Natural killer cell (primary cell): ENCODE results near the gene CHD2. TPM values are rescaled to one million over a fixed set of nuclear protein-coding genes. Genes with fewer than 3 reads are reported as not detected.
"Not testable (repeated sequence)": the region's sequence is repeated elsewhere in the genome, so short reads cannot be mapped to it uniquely, and the experiment has no call there.

ENCODE experiments used
- ATAC-seq, 3 donors: fragments of 150-1000 bp in 2 of 3; fragments of 200-7000 bp in 1 of 3; cut with Tn5 transposase; 1 replicate in 1 of 3; 2 replicates in 2 of 3; pipeline ENCODE4 v1.10.0; 2021; ENCODE audit warnings: mild to moderate bottlenecking in 2 of 3, moderate library complexity in 2 of 3
- DNase-seq, 2 donors: peaks; one replicate each; pipeline versions ENCODE4 v3.0.0 to v3.0.0-alpha.2; 2013 to 2021; ENCODE audit warnings: mixed read lengths in 1 of 2
- H3K27ac ChIP-seq: one replicate; pipeline ENCODE4 v1.5.1; 2013; ENCODE audit warnings: mild to moderate bottlenecking, low read length
- H3K27me3 ChIP-seq: one replicate; pipeline ENCODE4 v1.6.1; 2013; ENCODE audit warnings: low read length; ENCODE audit not compliant: control insufficient read depth, insufficient read depth
- H3K36me3 ChIP-seq: one replicate; pipeline ENCODE4 v1.6.1; 2013; ENCODE audit warnings: low read length; ENCODE audit not compliant: control insufficient read depth, insufficient read depth
- H3K4me1 ChIP-seq: one replicate; pipeline ENCODE4 v1.6.1; 2013; ENCODE audit warnings: low read length; ENCODE audit not compliant: control insufficient read depth, insufficient read depth
- H3K4me3 ChIP-seq: one replicate; pipeline ENCODE4 v1.5.1; 2013; ENCODE audit warnings: low read length
- H3K9me3 ChIP-seq: one replicate; pipeline ENCODE4 v1.6.1; 2013; ENCODE audit warnings: low read length; ENCODE audit not compliant: control insufficient read depth, insufficient read depth
- H3K27ac Mint-ChIP-seq, 2 donors: one replicate each; pipeline ENCODE4 v1.8.0; 2022; ENCODE audit warnings: mild to moderate bottlenecking in 2 of 2, mixed read lengths in 2 of 2, moderate library complexity in 1 of 2
- H3K27me3 Mint-ChIP-seq, 2 donors: one replicate each; pipeline ENCODE4 v1.8.0; 2022; ENCODE audit warnings: low read depth in 2 of 2, mixed read lengths in 2 of 2
- H3K36me3 Mint-ChIP-seq: one replicate; pipeline ENCODE4 v1.8.0; 2022; ENCODE audit warnings: mixed read lengths
- H3K4me1 Mint-ChIP-seq, 2 donors: one replicate each; pipeline ENCODE4 v1.8.0; 2022; ENCODE audit warnings: mixed read lengths in 2 of 2
- H3K4me3 Mint-ChIP-seq: one replicate; pipeline ENCODE4 v1.8.0; 2022; ENCODE audit warnings: mild to moderate bottlenecking, moderate library complexity, mixed read lengths
- H3K9me3 Mint-ChIP-seq, 2 donors: one replicate each; pipeline ENCODE4 v1.8.0; 2022; ENCODE audit warnings: mixed read lengths in 2 of 2
- WGBS: methylation state at CpG from one replicate; pipeline ENCODE4 v1.1.7; 2013; ENCODE audit warnings: missing lambda C conversion rate; ENCODE audit not compliant: insufficient coverage; 5-methylcytosine and 5-hydroxymethylcytosine counted together
- intact Hi-C: fragments of 100-400 bp; cut with micrococcal nuclease; formaldehyde crosslinking; loops from one replicate; pipeline ENCODE4 v1.14.2; 2022
- total RNA-seq, 4 donors: library from RNA; stranded (reverse); fragments of 120-200 nt in 1 of 4; gene quantifications; one replicate each; pipeline versions ENCODE4 v1.2.3 to v1.2.4, GENCODE V29; 2013 to 2022
- TF ChIP-seq, protein P1 (sequence below): fragments of 200-600 bp; IDR thresholded peaks from one replicate; pipeline ENCODE4 v1.8.0; 2022; ENCODE audit warnings: antibody characterized with exemption

Gene CHD2
- total RNA-seq, 3 donors from 2014 or later (not counting 1 experiment from before 2014, with no cell fraction given) = 418 to 449 (median 441) TPM

DNA sequence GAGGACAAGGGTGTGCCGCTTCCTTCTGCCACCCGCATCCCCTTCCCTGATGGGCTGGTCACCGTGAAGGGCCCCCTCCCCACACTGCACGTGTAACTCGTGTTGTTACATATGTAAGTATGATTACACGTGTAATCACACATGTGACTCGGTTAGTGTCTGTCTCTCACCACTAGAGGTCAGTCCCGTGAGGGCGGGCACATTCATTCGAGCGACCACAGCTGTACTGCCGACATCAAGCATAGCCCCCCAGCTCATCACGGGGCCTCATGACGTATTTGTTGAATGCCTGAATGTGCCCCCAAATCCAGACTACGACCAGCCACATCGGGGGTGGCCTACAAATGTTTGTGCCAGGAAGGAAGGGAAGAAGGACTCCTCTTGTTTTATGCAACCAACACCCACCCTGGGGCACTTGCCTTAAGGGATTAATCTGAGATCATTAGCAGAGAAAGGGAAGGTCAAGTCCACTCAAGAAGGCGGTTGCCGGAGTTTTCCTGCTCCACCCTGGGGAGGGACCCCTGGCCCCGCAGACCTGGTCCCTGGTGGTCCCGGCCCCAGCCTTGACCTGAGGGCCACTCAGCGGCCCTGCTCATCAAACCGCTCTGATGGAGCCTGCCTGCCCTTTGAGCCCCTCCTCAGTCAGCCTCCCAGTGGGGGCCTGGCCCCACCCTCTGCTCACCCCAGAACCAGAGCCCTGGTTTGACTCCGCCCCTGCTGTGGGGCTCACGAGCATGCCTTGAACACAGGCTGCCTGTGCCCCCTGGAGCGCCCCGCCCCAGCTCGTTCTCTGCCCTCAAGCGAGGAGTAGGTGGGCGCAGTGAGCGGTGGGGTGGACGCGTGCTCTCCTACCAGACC, 136.1 kb downstream of the CHD2 start:
- H3K36me3 ChIP-seq = no peaks in the 10 kb centered on the region
- Mint-ChIP-seq H3K36me3 (no peaks in the 10 kb centered on the region), H3K27me3 (peaks cover 5 to 6% of the 10 kb centered on the region in 2 donors), H3K4me3 (peak overlapping the region; percentile 68), H3K27ac (peak overlapping the region; percentile 41 to 64), H3K4me1 (peaks cover 6 to 12% of the 10 kb centered on the region in 2 donors), H3K9me3 (no peaks in the 10 kb centered on the region)
- H3K4me3 ChIP-seq = no peak overlapping the region
- DNase-seq (peak in 1 of 2 donors; percentile 73), ATAC-seq (peak; percentile 80 to 96 (median 95))
- peaks cover 10% of the 10 kb centered on the region for H3K4me1 ChIP-seq
- intact Hi-C loops = no loop called here
- H3K9me3 ChIP-seq = no peaks in the 10 kb centered on the region
- TF ChIP-seq, protein P1, sequence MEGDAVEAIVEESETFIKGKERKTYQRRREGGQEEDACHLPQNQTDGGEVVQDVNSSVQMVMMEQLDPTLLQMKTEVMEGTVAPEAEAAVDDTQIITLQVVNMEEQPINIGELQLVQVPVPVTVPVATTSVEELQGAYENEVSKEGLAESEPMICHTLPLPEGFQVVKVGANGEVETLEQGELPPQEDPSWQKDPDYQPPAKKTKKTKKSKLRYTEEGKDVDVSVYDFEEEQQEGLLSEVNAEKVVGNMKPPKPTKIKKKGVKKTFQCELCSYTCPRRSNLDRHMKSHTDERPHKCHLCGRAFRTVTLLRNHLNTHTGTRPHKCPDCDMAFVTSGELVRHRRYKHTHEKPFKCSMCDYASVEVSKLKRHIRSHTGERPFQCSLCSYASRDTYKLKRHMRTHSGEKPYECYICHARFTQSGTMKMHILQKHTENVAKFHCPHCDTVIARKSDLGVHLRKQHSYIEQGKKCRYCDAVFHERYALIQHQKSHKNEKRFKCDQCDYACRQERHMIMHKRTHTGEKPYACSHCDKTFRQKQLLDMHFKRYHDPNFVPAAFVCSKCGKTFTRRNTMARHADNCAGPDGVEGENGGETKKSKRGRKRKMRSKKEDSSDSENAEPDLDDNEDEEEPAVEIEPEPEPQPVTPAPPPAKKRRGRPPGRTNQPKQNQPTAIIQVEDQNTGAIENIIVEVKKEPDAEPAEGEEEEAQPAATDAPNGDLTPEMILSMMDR = peak; percentile 70
- H3K27ac ChIP-seq = no peak overlapping the region
- WGBS = 56% methylated on average over 27 of the region's 32 CpGs
- H3K27me3 ChIP-seq = no peaks in the 10 kb centered on the region

DNA sequence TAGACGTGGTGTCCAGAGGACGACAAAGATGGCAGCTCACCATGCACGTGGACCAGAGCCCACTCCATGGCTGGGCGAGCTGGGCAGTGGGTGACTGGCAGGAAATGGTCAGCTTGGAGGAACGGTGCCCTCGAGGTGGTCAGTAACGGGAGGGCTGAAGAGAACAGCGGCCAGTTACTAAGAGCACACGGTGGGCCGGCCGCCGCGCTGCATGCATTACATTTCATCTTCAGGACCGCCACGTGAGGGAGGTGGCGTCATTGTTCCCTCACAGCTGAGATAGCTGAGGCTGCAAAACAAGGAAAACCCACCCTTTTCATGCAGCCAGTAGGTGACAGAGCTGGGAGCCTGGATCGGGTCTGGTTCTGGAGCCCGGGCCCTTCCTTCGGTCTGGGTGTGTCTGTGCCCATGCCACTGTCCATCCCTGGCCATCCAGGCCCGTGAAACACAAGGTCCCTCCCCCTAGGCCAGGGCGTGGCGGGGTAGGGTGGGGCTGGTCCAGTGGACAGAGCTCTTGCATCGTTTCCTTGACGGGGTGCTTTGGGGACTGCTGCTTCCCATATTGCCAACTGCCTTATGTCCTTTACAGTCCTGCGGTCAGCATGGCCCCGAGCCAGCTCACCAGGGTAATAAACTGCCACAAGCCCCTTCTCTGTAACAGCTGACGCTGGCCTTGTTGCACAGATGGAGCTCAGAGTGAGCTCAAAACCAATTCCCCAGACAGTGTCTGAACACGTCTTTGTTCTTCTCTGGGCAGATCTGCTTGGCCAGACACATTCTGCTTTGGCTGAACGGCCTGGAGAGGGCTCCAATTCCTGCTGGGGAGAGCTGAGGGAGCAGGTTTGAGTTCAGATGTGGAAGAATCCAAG, 137.1 kb downstream of the CHD2 start:
- H3K9me3 Mint-ChIP-seq = no peaks in the 10 kb centered on the region
- WGBS = 85% methylated on average over 29 of the region's 29 CpGs
- Histone ChIP-seq H3K36me3 (no peaks in the 10 kb centered on the region), H3K4me1 (peaks cover 10% of the 10 kb centered on the region), H3K9me3 (no peaks in the 10 kb centered on the region), H3K27ac (no peak overlapping the region), H3K27me3 (no peaks in the 10 kb centered on the region), H3K4me3 (no peak overlapping the region)
- TF ChIP-seq, protein P1 = no peak
- no peak overlapping the region for H3K27ac Mint-ChIP-seq
- no peaks in the 10 kb centered on the region for H3K36me3 Mint-ChIP-seq
- no peak for ATAC-seq
- no peak for DNase-seq
- intact Hi-C loops = no loop called here
- H3K27me3 Mint-ChIP-seq = peaks cover 5 to 6% of the 10 kb centered on the region in 2 donors
- no peak overlapping the region for H3K4me3 Mint-ChIP-seq
- H3K4me1 Mint-ChIP-seq = peaks cover 6 to 10% of the 10 kb centered on the region in 2 donors

DNA sequence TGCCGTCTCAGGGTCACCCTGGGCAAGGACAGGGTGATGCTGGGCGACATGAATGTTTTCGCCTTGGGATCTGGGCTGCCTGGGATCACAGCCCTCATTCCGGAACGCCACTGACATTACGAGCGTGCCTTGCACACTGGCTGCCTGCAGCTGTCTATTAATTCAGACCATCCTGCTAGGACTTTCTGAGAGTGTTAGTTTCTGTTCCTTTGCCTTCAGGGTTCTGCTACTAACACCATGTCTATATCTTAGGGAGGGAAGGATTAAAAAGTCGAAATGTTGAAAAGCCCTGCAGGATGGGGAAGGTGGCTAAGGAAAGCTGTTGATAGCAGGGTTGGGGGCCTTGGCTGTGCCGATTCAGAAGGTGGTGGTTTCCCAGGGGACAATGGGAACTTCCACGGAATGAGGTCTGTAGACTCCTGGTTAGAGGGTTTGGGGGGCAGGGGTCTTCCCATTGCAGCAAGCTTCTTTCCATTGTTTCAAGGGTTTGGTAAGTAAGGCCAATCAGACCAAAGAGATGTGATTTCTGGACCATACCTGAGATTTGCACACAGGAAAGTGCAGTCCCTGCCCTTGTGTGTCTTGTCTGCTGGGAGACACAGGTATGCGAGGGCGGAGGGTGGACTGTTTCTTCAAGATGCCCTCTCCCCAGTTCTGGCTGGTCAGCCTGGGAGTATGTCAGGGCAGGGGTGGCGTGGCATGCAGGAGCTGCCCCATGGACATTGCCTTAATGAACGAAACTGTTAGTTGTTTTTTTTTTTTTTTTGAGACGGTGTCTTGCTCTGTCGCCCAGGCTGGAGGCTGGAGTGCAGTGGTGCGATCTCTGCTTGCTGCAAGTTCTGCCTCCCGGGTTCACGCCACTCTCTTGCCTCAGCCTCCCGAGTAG, 137.9 kb downstream of the CHD2 start:
- 94% methylated on average over 19 of the region's 20 CpGs for WGBS
- ATAC-seq = no peak
- Mint-ChIP-seq H3K27ac (no peak overlapping the region), H3K9me3 (no peaks in the 10 kb centered on the region), H3K36me3 (no peaks in the 10 kb centered on the region), H3K27me3 (peaks cover 5 to 6% of the 10 kb centered on the region in 2 donors), H3K4me3 (no peak overlapping the region), H3K4me1 (peaks cover 6 to 10% of the 10 kb centered on the region in 2 donors)
- H3K36me3 ChIP-seq = no peaks in the 10 kb centered on the region
- no peak overlapping the region for H3K27ac ChIP-seq
- intact Hi-C loops = no loop called here
- H3K9me3 ChIP-seq = no peaks in the 10 kb centered on the region
- no peak overlapping the region for H3K4me3 ChIP-seq
- H3K27me3 ChIP-seq = no peaks in the 10 kb centered on the region
- peaks cover 10% of the 10 kb centered on the region for H3K4me1 ChIP-seq
- no peak for DNase-seq
- TF ChIP-seq, protein P1 = no peak

DNA sequence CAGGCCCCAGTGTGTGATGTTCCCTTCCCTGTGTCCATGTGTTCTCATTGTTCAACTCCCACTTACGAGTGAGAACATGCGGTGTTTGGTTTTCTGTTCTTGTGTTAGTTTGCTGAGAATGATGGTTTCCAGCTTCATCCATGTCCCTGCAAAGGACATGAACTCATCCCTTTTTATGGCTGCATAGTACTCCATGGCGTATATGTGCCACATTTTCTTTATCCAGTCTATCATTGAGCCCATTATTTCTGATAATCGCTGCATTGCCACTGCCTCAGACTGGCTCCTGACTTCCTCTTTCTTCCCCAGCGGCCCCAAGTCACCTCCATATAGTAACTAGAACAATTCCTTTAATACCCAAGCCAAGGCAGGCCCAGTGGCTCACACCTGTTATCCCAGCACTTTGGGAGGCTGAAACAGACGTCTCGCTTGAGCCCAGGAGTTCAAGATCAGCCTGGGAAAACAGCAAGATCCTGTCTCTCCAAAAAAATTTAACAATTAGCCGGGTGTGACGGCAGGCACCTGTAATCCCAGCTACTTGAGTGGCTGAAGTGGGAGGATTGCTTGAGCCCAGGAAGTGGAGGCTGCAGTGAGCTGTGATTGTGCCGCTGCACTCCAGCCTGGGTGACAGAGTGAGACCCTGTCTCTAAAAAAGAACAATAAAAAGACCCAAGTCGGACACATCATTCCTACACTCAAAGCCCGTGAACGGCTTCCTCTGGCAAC, 139.6 kb downstream of the CHD2 start:
- DNase-seq, ATAC-seq, H3K9me3 Mint-ChIP-seq, H3K9me3 ChIP-seq, H3K4me1 Mint-ChIP-seq, H3K27me3 ChIP-seq, H3K36me3 Mint-ChIP-seq, H3K27ac Mint-ChIP-seq, H3K4me3 Mint-ChIP-seq, H3K4me3 ChIP-seq, H3K36me3 ChIP-seq, intact Hi-C loops, H3K27ac ChIP-seq, H3K27me3 Mint-ChIP-seq: not testable (repeated sequence)
- peaks cover 10% of the 10 kb centered on the region for H3K4me1 ChIP-seq
- WGBS = 86% methylated on average over 11 of the region's 13 CpGs
